ENCODE measurements around the gene HEXIM2. TPM values are rescaled to one million over a fixed set of nuclear protein-coding genes. Genes with fewer than 3 reads are reported as not detected.

HEXIM2 gene
- total RNA-seq, 1 experiment from 2014 or later = 4.5 TPM

DNA sequence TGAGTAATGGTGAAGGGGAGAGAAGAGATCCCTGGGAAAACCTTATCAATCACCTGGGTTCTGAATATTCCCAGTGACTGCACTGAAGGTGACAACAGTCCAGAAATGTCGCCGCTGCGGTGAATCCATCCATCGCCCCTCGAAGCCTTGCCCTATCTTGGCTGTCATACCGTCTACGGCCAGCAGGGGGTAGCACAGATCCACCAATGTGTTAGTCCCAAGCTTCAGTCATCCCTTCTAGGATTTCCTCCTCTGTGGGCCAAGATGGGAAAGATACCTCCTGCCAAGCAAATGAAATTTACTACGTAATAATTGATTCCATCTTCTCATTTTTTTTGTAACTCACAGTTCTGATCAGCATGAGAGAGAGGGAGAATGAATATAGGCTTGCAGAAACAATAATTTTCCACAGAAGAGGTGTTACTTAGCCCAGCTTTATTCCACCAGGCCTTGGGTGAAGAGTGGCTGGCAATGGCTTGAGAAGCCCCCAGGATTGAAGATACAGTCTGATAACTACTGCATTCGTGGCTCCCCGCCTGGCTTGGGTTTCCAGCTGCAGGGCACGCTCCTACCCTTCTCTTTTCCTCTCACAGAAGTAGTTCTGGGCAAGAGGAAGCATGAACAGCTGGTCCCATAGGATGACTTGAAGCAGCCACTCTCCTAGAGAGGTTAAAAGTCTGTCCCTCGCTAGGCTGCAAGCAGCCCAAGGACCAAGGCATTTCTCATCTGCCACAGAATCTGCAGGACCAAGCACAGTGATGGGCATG, 57.4 kb downstream of the HEXIM2 start:
- H3K4me3 ChIP-seq (ENCODE audit: low read depth in 2 of 2, low read length in 2 of 2) = no peak overlapping the region
- peaks cover 10% of the 10 kb centered on the region for H3K4me1 ChIP-seq (ENCODE audit: control insufficient read depth, insufficient read depth, low read length)
- ATAC-seq = peak; percentile 81
- H3K27me3 ChIP-seq (ENCODE audit: control insufficient read depth, insufficient read depth, low read length) = no peaks in the 10 kb centered on the region
- in situ Hi-C loops (cut with HindIII; ENCODE audit: low pct_unique_long_range_greater_than_20kb, low sequenced_read_pairs) = no loop called here
- H3K36me3 ChIP-seq (ENCODE audit: control insufficient read depth, insufficient read depth, low read length) = no peaks in the 10 kb centered on the region
- H3K9me3 ChIP-seq (ENCODE audit: control insufficient read depth, insufficient read depth, low read depth, low read length) = no peaks in the 10 kb centered on the region
- POLR2A ChIA-PET = interaction anchor here (0.5 to 0.7 kb wide), 2 partner anchors 71 to 138 kb away, joined by 6 to 12 read pairs; partner anchors contain the start of gene HEXIM1
- TF ChIP-seq, protein P1, sequence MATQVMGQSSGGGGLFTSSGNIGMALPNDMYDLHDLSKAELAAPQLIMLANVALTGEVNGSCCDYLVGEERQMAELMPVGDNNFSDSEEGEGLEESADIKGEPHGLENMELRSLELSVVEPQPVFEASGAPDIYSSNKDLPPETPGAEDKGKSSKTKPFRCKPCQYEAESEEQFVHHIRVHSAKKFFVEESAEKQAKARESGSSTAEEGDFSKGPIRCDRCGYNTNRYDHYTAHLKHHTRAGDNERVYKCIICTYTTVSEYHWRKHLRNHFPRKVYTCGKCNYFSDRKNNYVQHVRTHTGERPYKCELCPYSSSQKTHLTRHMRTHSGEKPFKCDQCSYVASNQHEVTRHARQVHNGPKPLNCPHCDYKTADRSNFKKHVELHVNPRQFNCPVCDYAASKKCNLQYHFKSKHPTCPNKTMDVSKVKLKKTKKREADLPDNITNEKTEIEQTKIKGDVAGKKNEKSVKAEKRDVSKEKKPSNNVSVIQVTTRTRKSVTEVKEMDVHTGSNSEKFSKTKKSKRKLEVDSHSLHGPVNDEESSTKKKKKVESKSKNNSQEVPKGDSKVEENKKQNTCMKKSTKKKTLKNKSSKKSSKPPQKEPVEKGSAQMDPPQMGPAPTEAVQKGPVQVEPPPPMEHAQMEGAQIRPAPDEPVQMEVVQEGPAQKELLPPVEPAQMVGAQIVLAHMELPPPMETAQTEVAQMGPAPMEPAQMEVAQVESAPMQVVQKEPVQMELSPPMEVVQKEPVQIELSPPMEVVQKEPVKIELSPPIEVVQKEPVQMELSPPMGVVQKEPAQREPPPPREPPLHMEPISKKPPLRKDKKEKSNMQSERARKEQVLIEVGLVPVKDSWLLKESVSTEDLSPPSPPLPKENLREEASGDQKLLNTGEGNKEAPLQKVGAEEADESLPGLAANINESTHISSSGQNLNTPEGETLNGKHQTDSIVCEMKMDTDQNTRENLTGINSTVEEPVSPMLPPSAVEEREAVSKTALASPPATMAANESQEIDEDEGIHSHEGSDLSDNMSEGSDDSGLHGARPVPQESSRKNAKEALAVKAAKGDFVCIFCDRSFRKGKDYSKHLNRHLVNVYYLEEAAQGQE (IDR thresholded peaks at IDR 0.05; ENCODE audit: insufficient read depth in 1 of 2, low read depth in 2 of 2, low read length in 1 of 2) = no peak
- TF ChIP-seq SIN3A (IDR thresholded peaks at IDR 0.05; ENCODE audit: borderline replicate concordance, insufficient read depth, low read depth, low read length) (no peak), POLR2AphosphoS5 (IDR thresholded peaks at IDR 0.05; ENCODE audit: low read depth, low read length) (no peak), TCF7L2 (IDR thresholded peaks at IDR 0.05; ENCODE audit: low read depth, low read length) (no peak)
- TF ChIP-seq, protein P2, sequence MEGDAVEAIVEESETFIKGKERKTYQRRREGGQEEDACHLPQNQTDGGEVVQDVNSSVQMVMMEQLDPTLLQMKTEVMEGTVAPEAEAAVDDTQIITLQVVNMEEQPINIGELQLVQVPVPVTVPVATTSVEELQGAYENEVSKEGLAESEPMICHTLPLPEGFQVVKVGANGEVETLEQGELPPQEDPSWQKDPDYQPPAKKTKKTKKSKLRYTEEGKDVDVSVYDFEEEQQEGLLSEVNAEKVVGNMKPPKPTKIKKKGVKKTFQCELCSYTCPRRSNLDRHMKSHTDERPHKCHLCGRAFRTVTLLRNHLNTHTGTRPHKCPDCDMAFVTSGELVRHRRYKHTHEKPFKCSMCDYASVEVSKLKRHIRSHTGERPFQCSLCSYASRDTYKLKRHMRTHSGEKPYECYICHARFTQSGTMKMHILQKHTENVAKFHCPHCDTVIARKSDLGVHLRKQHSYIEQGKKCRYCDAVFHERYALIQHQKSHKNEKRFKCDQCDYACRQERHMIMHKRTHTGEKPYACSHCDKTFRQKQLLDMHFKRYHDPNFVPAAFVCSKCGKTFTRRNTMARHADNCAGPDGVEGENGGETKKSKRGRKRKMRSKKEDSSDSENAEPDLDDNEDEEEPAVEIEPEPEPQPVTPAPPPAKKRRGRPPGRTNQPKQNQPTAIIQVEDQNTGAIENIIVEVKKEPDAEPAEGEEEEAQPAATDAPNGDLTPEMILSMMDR (IDR thresholded peaks at IDR 0.05) = peak; percentile 83
- no peak for DNase-seq (ENCODE audit: low read depth, low spot score)
- H3K27ac ChIP-seq (ENCODE audit: low read length) = no peak overlapping the region
- CTCF ChIA-PET = interaction anchor here (0.7 to 1.8 kb wide), 5 partner anchors 9 to 83 kb away, joined by 3 to 14 read pairs (median 4); partner anchors contain the start of gene ACBD4
- BruUV-seq (replicated peaks) = no TSS peak
- intact Hi-C loops (cut with micrococcal nuclease; ENCODE audit: unreplicated experiment) = loop anchor here (1.0 kb wide), 1 partner anchor 16 kb away; no protein-coding TSS in a partner anchor

Small RNAs within 50 kb of the gene (microRNA-seq; reads per million reads assigned to microRNA genes)
- 0.95 reads per million for gene MIR6784 (ENCODE audit: unreplicated experiment)

Other genes with a start within 250 kb of the HEXIM2 start
- not detected for gene GFAP, start 246.4 kb upstream of the HEXIM2 start, total RNA-seq (2021; ENCODE audit: unreplicated experiment)
- gene KIF18B, start 214.1 kb upstream of the HEXIM2 start, total RNA-seq (2021; ENCODE audit: unreplicated experiment) = 31.3 TPM
- 9.5 TPM for gene C1QL1, start 193.6 kb upstream of the HEXIM2 start, total RNA-seq (2021; ENCODE audit: unreplicated experiment)
- 24.3 TPM for gene DCAKD, start 110.2 kb upstream of the HEXIM2 start, total RNA-seq (2021; ENCODE audit: unreplicated experiment)
- gene NMT1, start 100.6 kb upstream of the HEXIM2 start, total RNA-seq (2021; ENCODE audit: unreplicated experiment) = 105 TPM
- 125 TPM for gene PLCD3, start 29.4 kb upstream of the HEXIM2 start, total RNA-seq (2021; ENCODE audit: unreplicated experiment)
- gene ACBD4, start 26.2 kb upstream of the HEXIM2 start, total RNA-seq (2021; ENCODE audit: unreplicated experiment) = 7.7 TPM
- gene HEXIM1, start 13.4 kb upstream of the HEXIM2 start, total RNA-seq (2021; ENCODE audit: unreplicated experiment) = 59.1 TPM
- gene FMNL1, start 60.0 kb downstream of the HEXIM2 start, total RNA-seq (2021; ENCODE audit: unreplicated experiment) = 20.0 TPM
- 0.26 TPM for gene SPATA32, start 100.2 kb downstream of the HEXIM2 start, total RNA-seq (2021; ENCODE audit: unreplicated experiment)
- 80.8 TPM for gene MAP3K14, start 155.1 kb downstream of the HEXIM2 start, total RNA-seq (2021; ENCODE audit: unreplicated experiment)